PC-9 (cell line): ENCODE measurements around the gene DUSP7. TPM values are rescaled to one million over a fixed set of nuclear protein-coding genes. Genes with fewer than 3 reads are reported as not detected.
A peak's percentile ranks its signal among the peaks of the same experiment; 100 is the strongest.

ENCODE experiments used
- BruUV-seq: library from RNA; stranded (reverse); fragments of 400-500 nt; replicated peaks from 2 replicates; lab custom pipeline; 2021; lab: Mats Ljungman, UMichigan
- CTCF ChIA-PET: fragments of 300-600 bp; sonication (Branson Sonifier 250); formaldehyde crosslinking; loops from one replicate; lab custom pipeline; 2022; ENCODE audit warnings: antibody characterized with exemption; lab: Charles Lee
- POLR2A ChIA-PET: fragments of 300-600 bp; sonication (Branson Sonifier 250); formaldehyde crosslinking; loops from one replicate; lab custom pipeline; 2022; ENCODE audit warnings: antibody characterized with exemption; ENCODE audit not compliant: unreplicated experiment; lab: Charles Lee
- DNase-seq, 2 experiments: peaks; one replicate each; pipeline versions ENCODE4 v3.0.0 to v3.0.0-alpha.2; 2015 to 2022; ENCODE audit warnings: mixed read lengths in 1 of 2
- H2AFZ ChIP-seq: fragments of 200-600 bp; sonication (generic); 2 replicates; pipeline ENCODE4 v1.8.1; 2017; ENCODE audit warnings: antibody characterized with exemption
- H3F3A ChIP-seq: fragments of 200-600 bp; sonication (generic); 2 replicates; pipeline ENCODE4 v1.8.1; 2017; ENCODE audit warnings: antibody characterized with exemption, mild to moderate bottlenecking, low read depth; ENCODE audit not compliant: insufficient read depth
- H3K27ac ChIP-seq: fragments of 200-600 bp; sonication (generic); 2 replicates; pipeline ENCODE4 v1.6.1; 2016; ENCODE audit warnings: mixed run types
- H3K27me3 ChIP-seq: fragments of 200-600 bp; sonication (generic); 2 replicates; pipeline ENCODE4 v1.6.1; 2016; ENCODE audit warnings: low read depth, mixed run types; ENCODE audit not compliant: insufficient read depth
- H3K36me3 ChIP-seq: fragments of 200-600 bp; sonication (generic); 2 replicates; pipeline ENCODE4 v1.6.1; 2016; ENCODE audit warnings: low read depth, mixed run types
- H3K4me1 ChIP-seq: fragments of 200-600 bp; sonication (generic); replicated peaks from 2 replicates; pipeline ENCODE4 v1.6.1; 2016; ENCODE audit warnings: mixed run types; ENCODE audit not compliant: insufficient read depth
- H3K4me2 ChIP-seq: fragments of 200-600 bp; sonication (generic); 2 replicates; pipeline ENCODE4 v1.6.1; 2017; ENCODE audit warnings: mixed run types
- H3K4me3 ChIP-seq: fragments of 200-600 bp; sonication (generic); 2 replicates; pipeline ENCODE4 v1.6.1; 2016; ENCODE audit warnings: mixed run types
- H3K79me2 ChIP-seq: fragments of 200-600 bp; sonication (generic); 2 replicates; pipeline ENCODE4 v1.6.1; 2017; ENCODE audit warnings: low read depth, mixed run types
- H3K9me2 ChIP-seq: fragments of 200-600 bp; sonication (generic); 2 replicates; pipeline ENCODE4 v1.8.1; 2017; ENCODE audit warnings: mild to moderate bottlenecking; ENCODE audit not compliant: insufficient read depth
- H3K9me3 ChIP-seq: fragments of 200-600 bp; sonication (generic); 2 replicates; pipeline ENCODE4 v1.8.1; 2016; ENCODE audit warnings: low read depth; ENCODE audit not compliant: insufficient read depth
- H4K20me1 ChIP-seq: fragments of 200-600 bp; sonication (generic); 2 replicates; pipeline ENCODE4 v1.8.1; 2017; ENCODE audit not compliant: insufficient read depth
- EZH2 ChIP-seq: fragments of 200-600 bp; sonication (generic); IDR thresholded peaks from 2 replicates; pipeline ENCODE4 v1.8.0; 2017; ENCODE audit warnings: antibody characterized with exemption, low read depth
- intact Hi-C: fragments of 100-400 bp; cut with micrococcal nuclease; formaldehyde crosslinking; loops from one replicate; pipeline ENCODE4 v1.10.0; 2022; ENCODE audit not compliant: unreplicated experiment
- total RNA-seq: library from RNA; stranded (reverse); gene quantifications from 2 replicates; pipeline ENCODE4 v1.2.3, GENCODE V29; 2021
- TF ChIP-seq, protein P1 (sequence below): fragments of 200-600 bp; sonication (generic); conservative IDR thresholded peaks from 2 replicates; pipeline ENCODE4 v1.6.1; 2017; ENCODE audit warnings: mixed run types, antibody characterized with exemption, mild to moderate bottlenecking, moderate library complexity

Gene DUSP7
- total RNA-seq, 1 experiment from 2014 or later = 9.5 TPM

GRCh38 chr3:52004163-52004787 lies 52.1 kb downstream of the DUSP7 start:
- BruUV-seq = no TSS peak
- POLR2A ChIA-PET = no interaction called here
- intact Hi-C loops = loop anchor here (2.0 to 5.0 kb wide), 2 partner anchors 49 to 273 kb away; partner anchors contain the start of gene WDR82

DNA sequence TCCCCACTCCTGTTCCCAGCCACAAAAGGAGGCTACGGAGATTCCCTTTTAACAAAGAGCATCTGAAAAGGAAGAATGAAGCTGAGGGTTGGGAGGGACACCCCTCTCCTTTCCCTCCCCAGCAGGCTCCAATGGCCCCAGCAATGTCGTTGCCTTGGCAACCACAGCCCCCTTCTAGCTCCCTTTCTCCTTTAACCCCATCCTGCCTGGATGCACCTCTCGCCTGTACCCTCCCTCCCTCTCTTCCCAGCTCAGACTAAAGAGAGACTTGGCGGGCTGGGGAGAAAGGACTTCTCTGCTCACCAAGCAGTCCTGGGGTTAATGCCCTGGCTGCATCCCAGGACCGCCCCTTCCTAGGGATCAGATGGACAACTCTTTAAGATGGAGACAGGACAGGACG lies 53.6 kb downstream of the DUSP7 start:
- no peaks in the 10 kb centered on the region for H3K9me3 ChIP-seq
- no peak overlapping the region for H3K27ac ChIP-seq
- H3K9me2 ChIP-seq = no peaks in the 10 kb centered on the region
- BruUV-seq = no TSS peak
- no peaks in the 10 kb centered on the region for H4K20me1 ChIP-seq
- intact Hi-C loops = loop anchor here (5.0 kb wide), 1 partner anchor 275 kb away; the partner anchor contains the start of gene WDR82
- no peak for TF ChIP-seq EZH2
- TF ChIP-seq, protein P1, sequence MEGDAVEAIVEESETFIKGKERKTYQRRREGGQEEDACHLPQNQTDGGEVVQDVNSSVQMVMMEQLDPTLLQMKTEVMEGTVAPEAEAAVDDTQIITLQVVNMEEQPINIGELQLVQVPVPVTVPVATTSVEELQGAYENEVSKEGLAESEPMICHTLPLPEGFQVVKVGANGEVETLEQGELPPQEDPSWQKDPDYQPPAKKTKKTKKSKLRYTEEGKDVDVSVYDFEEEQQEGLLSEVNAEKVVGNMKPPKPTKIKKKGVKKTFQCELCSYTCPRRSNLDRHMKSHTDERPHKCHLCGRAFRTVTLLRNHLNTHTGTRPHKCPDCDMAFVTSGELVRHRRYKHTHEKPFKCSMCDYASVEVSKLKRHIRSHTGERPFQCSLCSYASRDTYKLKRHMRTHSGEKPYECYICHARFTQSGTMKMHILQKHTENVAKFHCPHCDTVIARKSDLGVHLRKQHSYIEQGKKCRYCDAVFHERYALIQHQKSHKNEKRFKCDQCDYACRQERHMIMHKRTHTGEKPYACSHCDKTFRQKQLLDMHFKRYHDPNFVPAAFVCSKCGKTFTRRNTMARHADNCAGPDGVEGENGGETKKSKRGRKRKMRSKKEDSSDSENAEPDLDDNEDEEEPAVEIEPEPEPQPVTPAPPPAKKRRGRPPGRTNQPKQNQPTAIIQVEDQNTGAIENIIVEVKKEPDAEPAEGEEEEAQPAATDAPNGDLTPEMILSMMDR = no peak
- H3K4me1 ChIP-seq = peaks cover 8% of the 10 kb centered on the region
- no peaks in the 10 kb centered on the region for H3K79me2 ChIP-seq
- H3K4me2 ChIP-seq = no peak overlapping the region
- no peak overlapping the region for H3K4me3 ChIP-seq
- H3F3A ChIP-seq = peaks cover 11% of the 10 kb centered on the region; the same call in 1 of the 2 replicates
- H3K36me3 ChIP-seq = no peaks in the 10 kb centered on the region
- DNase-seq = no peak
- no peaks in the 10 kb centered on the region for H3K27me3 ChIP-seq
- POLR2A ChIA-PET = no interaction called here
- CTCF ChIA-PET = interaction anchor here (0.9 kb wide), 1 partner anchor 53 kb away, joined by 3 read pairs; the partner anchor contains the start of gene DUSP7
- no peak overlapping the region for H2AFZ ChIP-seq

More at GRCh38 chr3:52004163-52004787, 52.1 kb downstream of the DUSP7 start:
- Histone ChIP-seq H3K4me2 (no peak overlapping the region), H4K20me1 (no peaks in the 10 kb centered on the region), H3K27me3 (no peaks in the 10 kb centered on the region), H3K36me3 (no peaks in the 10 kb centered on the region), H3F3A (no peaks in the 10 kb centered on the region), H3K4me1 (0 out of 2 replicates have a peak, but pooled peaks cover 4% of the 10 kb centered on the region), H3K27ac (no peak overlapping the region), H3K9me3 (no peaks in the 10 kb centered on the region), H2AFZ (no peak overlapping the region), H3K9me2 (no peaks in the 10 kb centered on the region), H3K79me2 (no peaks in the 10 kb centered on the region), H3K4me3 (no peak overlapping the region)
- CTCF ChIA-PET = interaction anchor here (0.6 to 1.4 kb wide), 3 partner anchors 10 to 335 kb away, joined by 3 to 5 read pairs (median 5); no protein-coding TSS in a partner anchor
- DNase-seq = no peak
- TF ChIP-seq, protein P1 = no peak; the same call in 1 of the 2 replicates
- no peak for TF ChIP-seq EZH2

- DNase-seq = peak in 1 of 2 experiments; percentile 73
- intact Hi-C loops = loop anchor here (1.0 to 5.0 kb wide), 4 partner anchors 122 to 338 kb away; partner anchors contain the start of gene WDR82
- Histone ChIP-seq H3K36me3 (no peaks in the 10 kb centered on the region), H3K27ac (no peak overlapping the region), H3K79me2 (no peaks in the 10 kb centered on the region), H3K9me3 (no peaks in the 10 kb centered on the region), H3K27me3 (no peaks in the 10 kb centered on the region), H3K4me3 (no peak overlapping the region), H2AFZ (no peak overlapping the region), H4K20me1 (no peaks in the 10 kb centered on the region), H3K4me2 (peak overlapping the region; percentile 61), H3F3A (peaks cover 11% of the 10 kb centered on the region; the same call in 1 of the 2 replicates), H3K4me1 (peaks cover 13% of the 10 kb centered on the region), H3K9me2 (no peaks in the 10 kb centered on the region)
- BruUV-seq = no TSS peak
- ChIA-PET CTCF (interaction anchor here (0.6 to 1.4 kb wide), 6 partner anchors 11 to 337 kb away, joined by 3 to 8 read pairs (median 4); partner anchors contain the start of gene RRP9), POLR2A (no interaction called here)
- no peak for TF ChIP-seq EZH2
- TF ChIP-seq, protein P1 = peak; percentile 92
Measured at GRCh38 chr3:52001443-52001974, 54.9 kb downstream of the DUSP7 start.
